Measurements from ENCODE around the gene MYL6.

- no peak for TF ChIP-seq CTCF (IDR thresholded peaks at IDR 0.05 in 8 of 11, conservative IDR thresholded peaks at IDR 0.05 in 3 of 11)
- TF ChIP-seq POLR2AphosphoS5 (IDR thresholded peaks at IDR 0.05) = no peak
These were observed 12.9 kb upstream of the MYL6 start for GRCh38 chr12:56145217-56145616.
